Esophagus (tissue), 2 donors: ENCODE results near the gene DAAM2. TPM values are rescaled to one million over a fixed set of nuclear protein-coding genes. Genes with fewer than 3 reads are reported as not detected.

ENCODE experiments used
- H3K27ac ChIP-seq, 2 donors: one replicate each; pipeline ENCODE4 v1.5.1; 2013; ENCODE audit warnings: low read depth in 2 of 2, mild to moderate bottlenecking in 2 of 2, inconsistent platforms in 1 of 2, low read length in 1 of 2, moderate library complexity in 1 of 2
- H3K27me3 ChIP-seq, 2 donors: one replicate each; pipeline ENCODE4 v1.6.1; 2013; ENCODE audit warnings: low read length in 2 of 2, control low read depth in 1 of 2, mild to moderate bottlenecking in 1 of 2; ENCODE audit not compliant: insufficient read depth in 2 of 2, control insufficient read depth in 1 of 2
- H3K36me3 ChIP-seq, 2 donors: one replicate each; pipeline ENCODE4 v1.6.1; 2013; ENCODE audit warnings: low read length in 1 of 2; ENCODE audit not compliant: control insufficient read depth in 2 of 2, insufficient read depth in 2 of 2
- H3K4me1 ChIP-seq, 2 donors: one replicate each; pipeline ENCODE4 v1.6.1; 2013; ENCODE audit warnings: low read length in 1 of 2; ENCODE audit not compliant: control insufficient read depth in 2 of 2, insufficient read depth in 2 of 2
- H3K4me3 ChIP-seq, 2 donors: one replicate each; pipeline ENCODE4 v1.5.1; 2013; ENCODE audit warnings: low read length in 2 of 2, mild to moderate bottlenecking in 2 of 2, low read depth in 1 of 2, moderate library complexity in 1 of 2
- H3K9me3 ChIP-seq, 2 donors: one replicate each; pipeline ENCODE4 v1.6.1; 2013; ENCODE audit warnings: mild to moderate bottlenecking in 2 of 2, low read depth in 1 of 2, low read length in 1 of 2, moderate library complexity in 1 of 2; ENCODE audit not compliant: control insufficient read depth in 2 of 2, insufficient read depth in 1 of 2
- WGBS, 2 donors: extraction: QIAGEN DNeasy Blood & Tissue Kit; methylation state at CpG; one replicate each; pipeline ENCODE4 v1.1.7; 2013; 5-methylcytosine and 5-hydroxymethylcytosine counted together
- polyA plus RNA-seq, 2 donors: library from polyadenylated mRNA; stranded (reverse); fragments of 200-250 nt; gene quantifications; one replicate each; pipeline ENCODE4 v1.2.3, GENCODE V29; 2013
- donor health status: healthy with polysubstance abuse.
- donor health status: Bipolar disorder and iron deficiency.

DAAM2 gene
- polyA plus RNA-seq, 2 donors = 10.7 to 11.3 TPM

- no peaks in the 10 kb centered on the region for H3K9me3 ChIP-seq
- 71 to 81% methylated on average over 13 of the region's 13 CpGs for WGBS, 2 donors
- no peak overlapping the region for H3K27ac ChIP-seq
- H3K27me3 ChIP-seq = no peaks in the 10 kb centered on the region
- no peak overlapping the region for H3K4me3 ChIP-seq
- peaks cover 2 to 9% of the 10 kb centered on the region in 2 donors for H3K36me3 ChIP-seq
- peaks cover 0 to 5% of the 10 kb centered on the region in 2 donors for H3K4me1 ChIP-seq
Observed at GRCh38 chr6:39906318-39906761, 114.2 kb downstream of the DAAM2 start.

- H3K36me3 ChIP-seq = peaks cover 0 to 18% of the 10 kb centered on the region in 2 donors
Observed at GRCh38 chr6:39907871-39908575, 115.8 kb downstream of the DAAM2 start.

GRCh38 chr6:39908838-39909583 lies 116.8 kb downstream of the DAAM2 start:
- Histone ChIP-seq H3K27me3 (no peaks in the 10 kb centered on the region), H3K9me3 (no peaks in the 10 kb centered on the region), H3K4me3 (no peak overlapping the region), H3K27ac (no peak overlapping the region), H3K36me3 (peaks cover 0 to 18% of the 10 kb centered on the region in 2 donors), H3K4me1 (no peaks in the 10 kb centered on the region)
- 82 to 88% methylated on average over 12 to 13 of the region's 13 CpGs for WGBS, 2 donors

More at GRCh38 chr6:39907871-39908575, 115.8 kb downstream of the DAAM2 start:
- no peak overlapping the region for H3K4me3 ChIP-seq
- H3K27me3 ChIP-seq = no peaks in the 10 kb centered on the region
- H3K27ac ChIP-seq = no peak overlapping the region
- WGBS, 2 donors = 89 to 90% methylated on average over 5 of the region's 5 CpGs
- H3K9me3 ChIP-seq = no peaks in the 10 kb centered on the region
- H3K4me1 ChIP-seq = peaks cover 0 to 5% of the 10 kb centered on the region in 2 donors

- no peaks in the 10 kb centered on the region for H3K4me1 ChIP-seq
- H3K27ac ChIP-seq = no peak overlapping the region
- H3K27me3 ChIP-seq = no peaks in the 10 kb centered on the region
- peaks cover 0 to 18% of the 10 kb centered on the region in 2 donors for H3K36me3 ChIP-seq
- H3K9me3 ChIP-seq = no peaks in the 10 kb centered on the region
- no peak overlapping the region for H3K4me3 ChIP-seq
- 95 to 99% methylated on average over 5 of the region's 5 CpGs for WGBS, 2 donors
Observed at GRCh38 chr6:39909701-39910100, 117.5 kb downstream of the DAAM2 start.

GRCh38 chr6:39910164-39910563 lies 118.0 kb downstream of the DAAM2 start:
- Histone ChIP-seq H3K36me3 (peaks cover 0 to 20% of the 10 kb centered on the region in 2 donors), H3K4me1 (no peaks in the 10 kb centered on the region), H3K9me3 (no peaks in the 10 kb centered on the region), H3K27ac (no peak overlapping the region), H3K27me3 (no peaks in the 10 kb centered on the region), H3K4me3 (no peak overlapping the region)

GRCh38 chr6:39910744-39911143 lies 118.6 kb downstream of the DAAM2 start:
- WGBS, 2 donors = 85 to 94% methylated on average over 2 of the region's 2 CpGs
- peaks cover 0 to 25% of the 10 kb centered on the region in 2 donors for H3K36me3 ChIP-seq
- H3K9me3 ChIP-seq = no peaks in the 10 kb centered on the region
- no peaks in the 10 kb centered on the region for H3K27me3 ChIP-seq
- H3K4me3 ChIP-seq = no peak overlapping the region
- H3K27ac ChIP-seq = no peak overlapping the region
- H3K4me1 ChIP-seq = no peaks in the 10 kb centered on the region

- Histone ChIP-seq H3K27me3 (no peaks in the 10 kb centered on the region), H3K4me1 (no peaks in the 10 kb centered on the region), H3K4me3 (no peak overlapping the region), H3K27ac (no peak overlapping the region), H3K36me3 (peaks cover 0 to 24% of the 10 kb centered on the region in 2 donors), H3K9me3 (no peaks in the 10 kb centered on the region)
- 93 to 97% methylated on average over 10 of the region's 10 CpGs for WGBS, 2 donors
Observed at GRCh38 chr6:39911513-39912125, 119.4 kb downstream of the DAAM2 start.

- H3K4me1 ChIP-seq = no peaks in the 10 kb centered on the region
- H3K27me3 ChIP-seq = no peaks in the 10 kb centered on the region
- H3K4me3 ChIP-seq = no peak overlapping the region
- H3K36me3 ChIP-seq = peaks cover 0 to 24% of the 10 kb centered on the region in 2 donors
- no peaks in the 10 kb centered on the region for H3K9me3 ChIP-seq
- H3K27ac ChIP-seq = no peak overlapping the region
- WGBS, 2 donors = 87 to 93% methylated on average over 4 of the region's 4 CpGs
Observed at GRCh38 chr6:39912446-39912845, 120.3 kb downstream of the DAAM2 start.

GRCh38 chr6:39913391-39913916 lies 121.3 kb downstream of the DAAM2 start:
- Histone ChIP-seq H3K4me1 (no peaks in the 10 kb centered on the region), H3K4me3 (no peak overlapping the region), H3K27me3 (no peaks in the 10 kb centered on the region), H3K36me3 (peaks cover 0 to 24% of the 10 kb centered on the region in 2 donors), H3K27ac (no peak overlapping the region), H3K9me3 (no peaks in the 10 kb centered on the region)
- 93 to 97% methylated on average over 12 of the region's 12 CpGs for WGBS, 2 donors
